DMS53 (cell line): ENCODE data around the gene ZNF784.

Experiments used
- DNase-seq: peaks from one replicate; lab custom pipeline; 2025; lab: John Stamatoyannopoulos, UW

The ZNF784 gene

GRCh38 chr19:55624109-55625003 lies at the start of gene ZNF784:
TSS of gene ZNF784 (minus strand) at chr19:55624566. CDS start at chr19:55624561, 5 bp downstream.
- peak; percentile 96 for DNase-seq

- peak; percentile 48 for DNase-seq
Measured at GRCh38 chr19:55673889-55674288, 49.5 kb upstream of the ZNF784 start.

- DNase-seq, result peak; percentile 52
Measured at GRCh38 chr19:55673465-55673864, 49.1 kb upstream of the ZNF784 start.

- DNase-seq, result no peak
Measured at GRCh38 chr19:55672418-55672817, 48.1 kb upstream of the ZNF784 start.

- no peak for DNase-seq
Measured at GRCh38 chr19:55671054-55671378, 46.6 kb upstream of the ZNF784 start.

- DNase-seq, result peak; percentile 47
Measured at GRCh38 chr19:55670280-55671053, 46.1 kb upstream of the ZNF784 start.

GRCh38 chr19:55669418-55670279 lies 45.3 kb upstream of the ZNF784 start:
- no peak for DNase-seq

- DNase-seq, result no peak
Measured at GRCh38 chr19:55668603-55669348, 44.4 kb upstream of the ZNF784 start.

GRCh38 chr19:55667958-55668357 lies 43.6 kb upstream of the ZNF784 start:
- peak; percentile 34 for DNase-seq

- no peak for DNase-seq
Measured at GRCh38 chr19:55667511-55667910, 43.1 kb upstream of the ZNF784 start.

- no peak for DNase-seq
Measured at GRCh38 chr19:55667006-55667381, 42.6 kb upstream of the ZNF784 start.

GRCh38 chr19:55666343-55667005 lies 42.1 kb upstream of the ZNF784 start:
- no peak for DNase-seq

GRCh38 chr19:55663846-55664536 lies 39.6 kb upstream of the ZNF784 start:
- DNase-seq, result no peak

GRCh38 chr19:55661826-55662225 lies 37.5 kb upstream of the ZNF784 start:
- DNase-seq, result no peak

- no peak for DNase-seq
Measured at GRCh38 chr19:55660991-55661390, 36.6 kb upstream of the ZNF784 start.

- DNase-seq, result no peak
Measured at GRCh38 chr19:55660404-55660803, 36.0 kb upstream of the ZNF784 start.

- DNase-seq, result no peak
Measured at GRCh38 chr19:55659822-55660221, 35.5 kb upstream of the ZNF784 start.

GRCh38 chr19:55658846-55659459 lies 34.6 kb upstream of the ZNF784 start:
- no peak for DNase-seq

- no peak for DNase-seq
Measured at GRCh38 chr19:55656988-55657747, 32.8 kb upstream of the ZNF784 start.
